HCT116 (cell line): Measurements from ENCODE around the gene CNKSR3. TPM values are rescaled to one million over a fixed set of nuclear protein-coding genes. Genes with fewer than 3 reads are reported as not detected.

Experiments used
- ATAC-seq: fragments of 200-7000 bp; cut with Tn5 transposase; 2 replicates; pipeline ENCODE4 v1.9.1; 2020; ENCODE audit warnings: mild to moderate bottlenecking, moderate library complexity
- BruUV-seq: library from RNA; stranded (reverse); fragments of 400-500 nt; replicated peaks from 2 replicates; lab custom pipeline; 2021; lab: Mats Ljungman, UMichigan
- CTCF ChIA-PET: fragments of 300-600 bp; sonication (Branson Sonifier 250); formaldehyde crosslinking; loops from one replicate; lab custom pipeline; 2021; ENCODE audit warnings: antibody characterized with exemption; lab: Charles Lee
- POLR2A ChIA-PET: fragments of 300-600, 350-600 bp; sonication (Branson Sonifier 250); formaldehyde crosslinking; loops from one replicate; lab custom pipeline; 2021; ENCODE audit warnings: antibody characterized with exemption; lab: Charles Lee
- RAD21 ChIA-PET, 2 experiments: fragments of 300-600 bp; sonication (Branson Sonifier 250); formaldehyde crosslinking; loops; one replicate each; lab custom pipeline; 2023; ENCODE audit warnings: low total read pairs in 2 of 2; ENCODE audit not compliant: uncharacterized antibody in 2 of 2, unreplicated experiment in 2 of 2, low non-redundant PET in 1 of 2; lab: Charles Lee
- DNase-seq: peaks from one replicate; pipeline ENCODE4 v3.0.0-alpha.2; 2010; ENCODE audit warnings: low read depth, low spot score
- H2AFZ ChIP-seq: fragments of 200-600 bp; shearing (Covaris generic), sonication (generic); 2 replicates; pipeline ENCODE4 v1.6.1; 2017; ENCODE audit warnings: low read depth, mixed run types, mixed read lengths, antibody characterized with exemption, low read length; ENCODE audit not compliant: poor library complexity, severe bottlenecking
- H3K27ac ChIP-seq: 2 replicates; pipeline ENCODE4 v1.5.1; 2012; ENCODE audit warnings: low read depth, low read length
- H3K27me3 ChIP-seq: fragments of 200-600 bp; sonication (generic); 2 replicates; pipeline ENCODE4 v1.6.1; 2016; ENCODE audit warnings: mixed run types, low read length, mixed read lengths; ENCODE audit not compliant: insufficient read depth
- H3K36me3 ChIP-seq, 2 experiments: fragments of 200-500 bp in 1 of 2; fragments of 200-600 bp in 1 of 2; sonication (Bioruptor generic) in 1 of 2; sonication (generic) in 1 of 2; 2 replicates each; pipeline versions ENCODE4 v1.5.1 to v1.6.1; 2014 to 2016; ENCODE audit warnings: low read length in 2 of 2, inconsistent platforms in 1 of 2, mixed read lengths in 1 of 2, mixed run types in 1 of 2; ENCODE audit not compliant: insufficient read depth in 2 of 2, control insufficient read depth in 1 of 2
- H3K4me1 ChIP-seq, 2 experiments: fragments of 200-600 bp in 1 of 2; sonication (generic) in 1 of 2; 2 replicates each; pipeline versions ENCODE4 v1.5.1 to v1.6.1; 2012 to 2017; ENCODE audit warnings: low read length in 2 of 2, inconsistent platforms in 1 of 2, mild to moderate bottlenecking in 1 of 2, mixed read lengths in 1 of 2, mixed run types in 1 of 2, moderate library complexity in 1 of 2; ENCODE audit not compliant: insufficient read depth in 2 of 2, control insufficient read depth in 1 of 2
- H3K4me2 ChIP-seq: fragments of 200-600 bp; sonication (generic); 2 replicates; pipeline ENCODE4 v1.6.1; 2017; ENCODE audit warnings: mixed run types, low read length, mixed read lengths
- H3K4me3 ChIP-seq, 2 experiments: fragments of 200-600 bp in 1 of 2; sonication (generic) in 1 of 2; replicated peaks in 1 of 2; 2 replicates each; pipeline ENCODE4 v1.5.1; 2011 to 2016; ENCODE audit warnings: low read length in 2 of 2, control low read depth in 1 of 2, low read depth in 1 of 2, mild to moderate bottlenecking in 1 of 2, mixed read lengths in 1 of 2, mixed run types in 1 of 2
- H3K79me2 ChIP-seq: fragments of 200-600 bp; sonication (generic); 2 replicates; pipeline ENCODE4 v1.6.1; 2017; ENCODE audit warnings: mild to moderate bottlenecking, mixed run types, low read length, moderate library complexity, mixed read lengths; ENCODE audit not compliant: insufficient read depth
- H3K9ac ChIP-seq: fragments of 200-600 bp; sonication (generic); 2 replicates; pipeline ENCODE4 v1.6.1; 2016; ENCODE audit warnings: low read length, mixed read lengths
- H3K9me2 ChIP-seq: fragments of 200-600 bp; sonication (generic), shearing (Covaris generic); 2 replicates; pipeline ENCODE4 v1.6.1; 2017; ENCODE audit warnings: mixed run types, mild to moderate bottlenecking, moderate library complexity; ENCODE audit not compliant: insufficient read depth
- H3K9me3 ChIP-seq, 2 experiments: fragments of 200-500 bp in 1 of 2; fragments of 200-600 bp in 1 of 2; sonication (Bioruptor generic) in 1 of 2; sonication (generic) in 1 of 2; 2 replicates each; pipeline ENCODE4 v1.6.1; 2014 to 2017; ENCODE audit warnings: low read length in 2 of 2, mixed read lengths in 2 of 2, inconsistent platforms in 1 of 2, low read depth in 1 of 2, mild to moderate bottlenecking in 1 of 2, mixed run types in 1 of 2, moderate library complexity in 1 of 2; ENCODE audit not compliant: control insufficient read depth in 1 of 2, insufficient read depth in 1 of 2
- H4K20me1 ChIP-seq: fragments of 200-600 bp; sonication (generic), shearing (Covaris generic); 2 replicates; pipeline ENCODE4 v1.6.1; 2017; ENCODE audit warnings: mixed run types, mild to moderate bottlenecking, moderate library complexity; ENCODE audit not compliant: insufficient read depth
- ATF3 ChIP-seq: IDR thresholded peaks from 2 replicates; pipeline ENCODE4 v1.6.1; 2012
- CBX3 ChIP-seq: IDR thresholded peaks from 2 replicates; pipeline ENCODE4 v1.6.1; 2012; ENCODE audit warnings: low read depth
- EGR1 ChIP-seq: IDR thresholded peaks from 2 replicates; pipeline ENCODE4 v1.6.1; 2012; ENCODE audit warnings: low read depth
- EZH2 ChIP-seq: fragments of 200-600 bp; sonication (generic); IDR thresholded peaks from 2 replicates; pipeline ENCODE4 v1.6.1; 2017; ENCODE audit warnings: antibody characterized with exemption, mixed run types
- EZH2phosphoT487 ChIP-seq: fragments of 200-600 bp; IDR thresholded peaks from 2 replicates; pipeline ENCODE4 v1.6.1; 2018; ENCODE audit warnings: antibody characterized with exemption, borderline replicate concordance
- FOSL1 ChIP-seq: IDR thresholded peaks from 2 replicates; pipeline ENCODE4 v1.6.1; 2012; ENCODE audit warnings: low read depth
- MAX ChIP-seq: IDR thresholded peaks from 2 replicates; pipeline ENCODE4 v1.6.1; 2012
- POLR2A ChIP-seq: IDR thresholded peaks from 2 replicates; pipeline ENCODE4 v1.7.0; 2011; ENCODE audit warnings: borderline replicate concordance; ENCODE audit not compliant: insufficient read depth, insufficient read length; ENCODE audit errors: extremely low read depth
- RAD21 ChIP-seq: IDR thresholded peaks from 2 replicates; pipeline ENCODE4 v1.6.1; 2012; ENCODE audit warnings: low read depth, mild to moderate bottlenecking
- SRF ChIP-seq: IDR thresholded peaks from 2 replicates; pipeline ENCODE4 v1.6.1; 2012; ENCODE audit warnings: low read depth
- ZBTB33 ChIP-seq: IDR thresholded peaks from 2 replicates; pipeline ENCODE4 v1.6.1; 2011; ENCODE audit warnings: mild to moderate bottlenecking, low read length, moderate library complexity; ENCODE audit not compliant: insufficient replicate concordance; ENCODE audit errors: extremely low read depth
- ZFX ChIP-seq: fragments of 450-650 bp; IDR thresholded peaks from 2 replicates; pipeline ENCODE4 v1.6.1; 2017
- ZNF274 ChIP-seq: fragments of 200-500 bp; sonication (Bioruptor generic); IDR thresholded peaks from 2 replicates; pipeline ENCODE4 v1.6.1; 2014; ENCODE audit warnings: mild to moderate bottlenecking, low read depth, low read length, inconsistent platforms
- intact Hi-C: fragments of 100-400 bp; cut with micrococcal nuclease; formaldehyde crosslinking; loops from 2 replicates; pipeline ENCODE4 v1.10.0; 2022
- total RNA-seq: library from RNA; stranded (reverse); gene quantifications from one replicate; pipeline ENCODE4 v1.2.1, GENCODE V29; 2021; ENCODE audit not compliant: unreplicated experiment

Gene CNKSR3
- total RNA-seq, 1 experiment from 2014 or later = 15.4 TPM

GRCh38 chr6:154433477-154434241, 76.8 kb downstream of the CNKSR3 start:
- Histone ChIP-seq H3K79me2 (no peaks in the 10 kb centered on the region), H2AFZ (no peak overlapping the region), H3K36me3 (no peaks in the 10 kb centered on the region), H3K27me3 (no peaks in the 10 kb centered on the region), H3K4me1 (no peaks in the 10 kb centered on the region), H3K9me2 (no peaks in the 10 kb centered on the region), H3K9ac (no peak overlapping the region), H3K4me3 (no peak overlapping the region), H3K4me2 (no peak overlapping the region), H3K27ac (no peak overlapping the region)
- CTCF ChIA-PET = no interaction called here
- no peak for DNase-seq
- RAD21 ChIA-PET = no interaction called here
- POLR2A ChIA-PET = no interaction called here
- no TSS peak for BruUV-seq
- intact Hi-C loops = no loop called here
- TF ChIP-seq SRF = no peak
- TF ChIP-seq ZNF274 = no peak
- TF ChIP-seq ZBTB33 = no peak
- TF ChIP-seq FOSL1 = no peak
- TF ChIP-seq RAD21 = no peak
- TF ChIP-seq EZH2phosphoT487 = no peak
- no peak for TF ChIP-seq POLR2A
- TF ChIP-seq CBX3 = no peak
- TF ChIP-seq ATF3 = no peak
- TF ChIP-seq ZFX = no peak
- TF ChIP-seq EGR1 = no peak
- TF ChIP-seq MAX = no peak
- TF ChIP-seq EZH2 = no peak
- TF ChIP-seq, all 23 proteins: peak for 0
- Histone ChIP-seq H3K9me3 (no peaks in the 10 kb centered on the region), H4K20me1 (no peaks in the 10 kb centered on the region)
- no peak for ATAC-seq
